ENCODE measurements around the gene TRAF3IP1. TPM values are rescaled to one million over a fixed set of nuclear protein-coding genes. Genes with fewer than 3 reads are reported as not detected.
A peak's percentile ranks its signal among the peaks of the same experiment; 100 is the strongest.

TRAF3IP1 gene
- total and polyA plus RNA-seq, 2 of the 13 experiments (the other 11 are each of a cell fraction or from before 2014, with no cell fraction given), result 4.1 to 12.9 TPM

DNA sequence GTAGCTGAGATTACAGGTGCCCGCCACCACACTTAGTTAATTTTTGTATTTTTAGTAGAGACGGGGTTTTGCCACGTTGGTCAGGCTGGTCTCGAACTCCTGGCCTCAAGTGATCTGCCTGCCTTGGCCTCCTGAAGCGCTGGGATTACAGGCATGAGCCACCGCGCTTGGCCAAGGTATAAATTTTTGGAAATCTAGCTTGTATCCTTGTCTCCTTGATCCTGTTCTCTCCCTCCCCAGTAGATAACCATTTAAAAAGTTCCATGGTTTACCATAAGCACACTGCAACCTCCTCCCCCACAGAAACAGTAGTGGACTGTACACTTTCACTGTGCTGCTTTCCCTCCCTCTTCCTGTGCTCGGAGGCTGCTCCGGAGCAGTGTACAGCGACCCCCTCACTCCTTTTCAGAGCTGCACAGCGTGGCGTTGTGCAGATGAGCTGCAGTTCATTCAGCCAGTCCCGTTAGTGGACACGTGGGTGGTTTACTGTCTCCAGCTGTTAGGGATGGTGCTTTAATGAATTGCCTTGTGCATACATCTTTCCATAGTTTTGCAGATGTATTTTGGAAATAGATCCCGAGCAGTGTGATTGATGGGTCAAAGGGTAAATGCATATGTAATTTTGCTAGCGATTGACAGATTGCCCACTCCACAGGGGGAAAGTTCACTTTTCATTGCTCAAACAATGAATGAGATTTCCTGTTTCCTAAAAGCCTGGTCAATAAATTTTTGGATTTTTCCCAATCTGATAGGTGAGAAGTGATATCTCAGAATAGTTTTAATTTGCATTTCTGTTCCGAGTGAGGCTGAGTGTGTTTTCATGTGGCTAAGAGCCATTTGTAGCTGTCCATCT is 121.2 kb downstream of the TRAF3IP1 start (continued):
- TF ChIP-seq, protein P1, sequence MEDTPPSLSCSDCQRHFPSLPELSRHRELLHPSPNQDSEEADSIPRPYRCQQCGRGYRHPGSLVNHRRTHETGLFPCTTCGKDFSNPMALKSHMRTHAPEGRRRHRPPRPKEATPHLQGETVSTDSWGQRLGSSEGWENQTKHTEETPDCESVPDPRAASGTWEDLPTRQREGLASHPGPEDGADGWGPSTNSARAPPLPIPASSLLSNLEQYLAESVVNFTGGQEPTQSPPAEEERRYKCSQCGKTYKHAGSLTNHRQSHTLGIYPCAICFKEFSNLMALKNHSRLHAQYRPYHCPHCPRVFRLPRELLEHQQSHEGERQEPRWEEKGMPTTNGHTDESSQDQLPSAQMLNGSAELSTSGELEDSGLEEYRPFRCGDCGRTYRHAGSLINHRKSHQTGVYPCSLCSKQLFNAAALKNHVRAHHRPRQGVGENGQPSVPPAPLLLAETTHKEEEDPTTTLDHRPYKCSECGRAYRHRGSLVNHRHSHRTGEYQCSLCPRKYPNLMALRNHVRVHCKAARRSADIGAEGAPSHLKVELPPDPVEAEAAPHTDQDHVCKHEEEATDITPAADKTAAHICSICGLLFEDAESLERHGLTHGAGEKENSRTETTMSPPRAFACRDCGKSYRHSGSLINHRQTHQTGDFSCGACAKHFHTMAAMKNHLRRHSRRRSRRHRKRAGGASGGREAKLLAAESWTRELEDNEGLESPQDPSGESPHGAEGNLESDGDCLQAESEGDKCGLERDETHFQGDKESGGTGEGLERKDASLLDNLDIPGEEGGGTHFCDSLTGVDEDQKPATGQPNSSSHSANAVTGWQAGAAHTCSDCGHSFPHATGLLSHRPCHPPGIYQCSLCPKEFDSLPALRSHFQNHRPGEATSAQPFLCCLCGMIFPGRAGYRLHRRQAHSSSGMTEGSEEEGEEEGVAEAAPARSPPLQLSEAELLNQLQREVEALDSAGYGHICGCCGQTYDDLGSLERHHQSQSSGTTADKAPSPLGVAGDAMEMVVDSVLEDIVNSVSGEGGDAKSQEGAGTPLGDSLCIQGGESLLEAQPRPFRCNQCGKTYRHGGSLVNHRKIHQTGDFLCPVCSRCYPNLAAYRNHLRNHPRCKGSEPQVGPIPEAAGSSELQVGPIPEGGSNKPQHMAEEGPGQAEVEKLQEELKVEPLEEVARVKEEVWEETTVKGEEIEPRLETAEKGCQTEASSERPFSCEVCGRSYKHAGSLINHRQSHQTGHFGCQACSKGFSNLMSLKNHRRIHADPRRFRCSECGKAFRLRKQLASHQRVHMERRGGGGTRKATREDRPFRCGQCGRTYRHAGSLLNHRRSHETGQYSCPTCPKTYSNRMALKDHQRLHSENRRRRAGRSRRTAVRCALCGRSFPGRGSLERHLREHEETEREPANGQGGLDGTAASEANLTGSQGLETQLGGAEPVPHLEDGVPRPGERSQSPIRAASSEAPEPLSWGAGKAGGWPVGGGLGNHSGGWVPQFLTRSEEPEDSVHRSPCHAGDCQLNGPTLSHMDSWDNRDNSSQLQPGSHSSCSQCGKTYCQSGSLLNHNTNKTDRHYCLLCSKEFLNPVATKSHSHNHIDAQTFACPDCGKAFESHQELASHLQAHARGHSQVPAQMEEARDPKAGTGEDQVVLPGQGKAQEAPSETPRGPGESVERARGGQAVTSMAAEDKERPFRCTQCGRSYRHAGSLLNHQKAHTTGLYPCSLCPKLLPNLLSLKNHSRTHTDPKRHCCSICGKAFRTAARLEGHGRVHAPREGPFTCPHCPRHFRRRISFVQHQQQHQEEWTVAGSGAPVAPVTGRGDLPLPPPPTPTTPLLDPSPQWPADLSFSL (CRISPR knock-in tag; IDR thresholded peaks at IDR 0.05), result no peak
- TF ChIP-seq ZNF773 (CRISPR knock-in tag; IDR thresholded peaks at IDR 0.05; ENCODE audit: borderline replicate concordance) (no peak), POLR2A (IDR thresholded peaks at IDR 0.05; ENCODE audit: insufficient read depth in 1 of 2, low read depth in 2 of 2, low read length in 2 of 2) (peak; percentile 49 to 54; a peak in 3 of 4 replicates), ZFP36L2 (CRISPR knock-in tag; IDR thresholded peaks at IDR 0.05) (no peak), PAF1 (CRISPR knock-in tag; IDR thresholded peaks at IDR 0.05) (no peak), PTBP1 (IDR thresholded peaks at IDR 0.05; ENCODE audit: low read depth, low read length, poor library complexity, severe bottlenecking) (no peak), SKI (IDR thresholded peaks at IDR 0.05; ENCODE audit: partially characterized antibody) (no peak), SMYD3 (CRISPR knock-in tag; IDR thresholded peaks at IDR 0.05) (0 out of 2 replicates have a peak, but pooled peaks have one; percentile 67), ERF (CRISPR knock-in tag; IDR thresholded peaks at IDR 0.05) (peak; percentile 82), EED (CRISPR knock-in tag; IDR thresholded peaks at IDR 0.05) (no peak), GABPB1 (CRISPR knock-in tag; IDR thresholded peaks at IDR 0.05) (peak; percentile 20; the same call in 1 of the 2 replicates)
- TF ChIP-seq, protein P2, sequence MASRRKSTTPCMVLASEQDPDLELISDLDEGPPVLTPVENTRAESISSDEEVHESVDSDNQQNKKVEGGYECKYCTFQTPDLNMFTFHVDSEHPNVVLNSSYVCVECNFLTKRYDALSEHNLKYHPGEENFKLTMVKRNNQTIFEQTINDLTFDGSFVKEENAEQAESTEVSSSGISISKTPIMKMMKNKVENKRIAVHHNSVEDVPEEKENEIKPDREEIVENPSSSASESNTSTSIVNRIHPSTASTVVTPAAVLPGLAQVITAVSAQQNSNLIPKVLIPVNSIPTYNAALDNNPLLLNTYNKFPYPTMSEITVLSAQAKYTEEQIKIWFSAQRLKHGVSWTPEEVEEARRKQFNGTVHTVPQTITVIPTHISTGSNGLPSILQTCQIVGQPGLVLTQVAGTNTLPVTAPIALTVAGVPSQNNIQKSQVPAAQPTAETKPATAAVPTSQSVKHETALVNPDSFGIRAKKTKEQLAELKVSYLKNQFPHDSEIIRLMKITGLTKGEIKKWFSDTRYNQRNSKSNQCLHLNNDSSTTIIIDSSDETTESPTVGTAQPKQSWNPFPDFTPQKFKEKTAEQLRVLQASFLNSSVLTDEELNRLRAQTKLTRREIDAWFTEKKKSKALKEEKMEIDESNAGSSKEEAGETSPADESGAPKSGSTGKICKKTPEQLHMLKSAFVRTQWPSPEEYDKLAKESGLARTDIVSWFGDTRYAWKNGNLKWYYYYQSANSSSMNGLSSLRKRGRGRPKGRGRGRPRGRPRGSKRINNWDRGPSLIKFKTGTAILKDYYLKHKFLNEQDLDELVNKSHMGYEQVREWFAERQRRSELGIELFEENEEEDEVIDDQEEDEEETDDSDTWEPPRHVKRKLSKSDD (CRISPR knock-in tag; IDR thresholded peaks at IDR 0.05; ENCODE audit: low read depth), result no peak
- TF ChIP-seq, protein P3, sequence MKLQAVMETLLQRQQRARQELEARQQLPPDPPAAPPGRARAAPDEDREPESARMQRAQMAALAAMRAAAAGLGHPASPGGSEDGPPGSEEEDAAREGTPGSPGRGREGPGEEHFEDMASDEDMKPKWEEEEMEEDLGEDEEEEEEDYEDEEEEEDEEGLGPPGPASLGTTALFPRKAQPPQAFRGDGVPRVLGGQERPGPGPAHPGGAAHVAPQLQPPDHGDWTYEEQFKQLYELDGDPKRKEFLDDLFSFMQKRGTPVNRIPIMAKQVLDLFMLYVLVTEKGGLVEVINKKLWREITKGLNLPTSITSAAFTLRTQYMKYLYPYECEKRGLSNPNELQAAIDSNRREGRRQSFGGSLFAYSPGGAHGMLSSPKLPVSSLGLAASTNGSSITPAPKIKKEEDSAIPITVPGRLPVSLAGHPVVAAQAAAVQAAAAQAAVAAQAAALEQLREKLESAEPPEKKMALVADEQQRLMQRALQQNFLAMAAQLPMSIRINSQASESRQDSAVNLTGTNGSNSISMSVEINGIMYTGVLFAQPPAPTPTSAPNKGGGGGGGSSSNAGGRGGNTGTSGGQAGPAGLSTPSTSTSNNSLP (IDR thresholded peaks at IDR 0.05; ENCODE audit: low read depth, low read length), result no peak; the same call in 1 of the 2 replicates
- TF ChIP-seq, protein P4, sequence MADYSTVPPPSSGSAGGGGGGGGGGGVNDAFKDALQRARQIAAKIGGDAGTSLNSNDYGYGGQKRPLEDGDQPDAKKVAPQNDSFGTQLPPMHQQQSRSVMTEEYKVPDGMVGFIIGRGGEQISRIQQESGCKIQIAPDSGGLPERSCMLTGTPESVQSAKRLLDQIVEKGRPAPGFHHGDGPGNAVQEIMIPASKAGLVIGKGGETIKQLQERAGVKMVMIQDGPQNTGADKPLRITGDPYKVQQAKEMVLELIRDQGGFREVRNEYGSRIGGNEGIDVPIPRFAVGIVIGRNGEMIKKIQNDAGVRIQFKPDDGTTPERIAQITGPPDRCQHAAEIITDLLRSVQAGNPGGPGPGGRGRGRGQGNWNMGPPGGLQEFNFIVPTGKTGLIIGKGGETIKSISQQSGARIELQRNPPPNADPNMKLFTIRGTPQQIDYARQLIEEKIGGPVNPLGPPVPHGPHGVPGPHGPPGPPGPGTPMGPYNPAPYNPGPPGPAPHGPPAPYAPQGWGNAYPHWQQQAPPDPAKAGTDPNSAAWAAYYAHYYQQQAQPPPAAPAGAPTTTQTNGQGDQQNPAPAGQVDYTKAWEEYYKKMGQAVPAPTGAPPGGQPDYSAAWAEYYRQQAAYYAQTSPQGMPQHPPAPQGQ (CRISPR knock-in tag; IDR thresholded peaks at IDR 0.05; ENCODE audit: borderline replicate concordance), result no peak
